Measurements from ENCODE around the gene ICAM5.
"Not testable (repeated sequence)": the region's sequence is repeated elsewhere in the genome, so short reads cannot be mapped to it uniquely, and the experiment has no call there.

Gene ICAM5

GRCh38 chr19:10268071-10268470, 21.7 kb upstream of the ICAM5 start:
- no peak overlapping the region for H3K4me3 ChIP-seq (ENCODE audit: low read length)
- DNase-seq (ENCODE audit: low read depth, low spot score), result no peak

- H3K4me3 ChIP-seq (ENCODE audit: low read length), result peak overlapping the region; percentile 48
These were observed 20.2 kb upstream of the ICAM5 start for GRCh38 chr19:10269333-10270179.

GRCh38 chr19:10270180-10270615, 19.6 kb upstream of the ICAM5 start:
- peak overlapping the region; percentile 48 for H3K4me3 ChIP-seq (ENCODE audit: low read length)
- DNase-seq (ENCODE audit: low read depth, low spot score), result no peak

More at GRCh38 chr19:10269333-10270179, 20.2 kb upstream of the ICAM5 start:
- DNase-seq (ENCODE audit: low read depth, low spot score), result peak; percentile 62

- H3K4me3 ChIP-seq (ENCODE audit: low read length), result peak within 1 kb of the TSS; percentile 48
- peak; percentile 50 for DNase-seq (ENCODE audit: low read depth, low spot score)
These were observed 18.9 kb upstream of the ICAM5 start, which contains the start of gene ICAM1 for GRCh38 chr19:10270616-10271394. TSS of gene ICAM1 (plus strand) at chr19:10271120. CDS start at chr19:10271160, 40 bp downstream.

GRCh38 chr19:10271543-10272086, 18.1 kb upstream of the ICAM5 start:
- no peak overlapping the region for H3K4me3 ChIP-seq (ENCODE audit: low read length)
- no peak for DNase-seq (ENCODE audit: low read depth, low spot score)

GRCh38 chr19:10274589-10274988, 15.2 kb upstream of the ICAM5 start:
- no peak for DNase-seq (ENCODE audit: low read depth, low spot score)
- no peak overlapping the region for H3K4me3 ChIP-seq (ENCODE audit: low read length)

GRCh38 chr19:10277795-10278589, 11.8 kb upstream of the ICAM5 start:
- DNase-seq (ENCODE audit: low read depth, low spot score), result no peak

GRCh38 chr19:10278935-10279334, 10.8 kb upstream of the ICAM5 start:
- H3K4me3 ChIP-seq (ENCODE audit: low read length), result no peak overlapping the region
- no peak for DNase-seq (ENCODE audit: low read depth, low spot score)

More at GRCh38 chr19:10277795-10278589, 11.8 kb upstream of the ICAM5 start:
- no peak overlapping the region for H3K4me3 ChIP-seq (ENCODE audit: low read length)

- no peak overlapping the region for H3K4me3 ChIP-seq (ENCODE audit: low read length)
- no peak for DNase-seq (ENCODE audit: low read depth, low spot score)
These were observed 9.9 kb upstream of the ICAM5 start for GRCh38 chr19:10279737-10280442.

- not testable (repeated sequence) for DNase-seq (ENCODE audit: low read depth, low spot score); H3K4me3 ChIP-seq (ENCODE audit: low read length)
These were observed 7.7 kb upstream of the ICAM5 start for GRCh38 chr19:10282043-10282442.

GRCh38 chr19:10283301-10284064, 6.3 kb upstream of the ICAM5 start:
- no peak overlapping the region for H3K4me3 ChIP-seq (ENCODE audit: low read length)

GRCh38 chr19:10284065-10284959, 5.4 kb upstream of the ICAM5 start:
- H3K4me3 ChIP-seq (ENCODE audit: low read length), result no peak overlapping the region
- no peak for DNase-seq (ENCODE audit: low read depth, low spot score)

More at GRCh38 chr19:10283301-10284064, 6.3 kb upstream of the ICAM5 start:
- no peak for DNase-seq (ENCODE audit: low read depth, low spot score)

GRCh38 chr19:10284960-10285278, 4.8 kb upstream of the ICAM5 start:
- no peak overlapping the region for H3K4me3 ChIP-seq (ENCODE audit: low read length)
- no peak for DNase-seq (ENCODE audit: low read depth, low spot score)

GRCh38 chr19:10285393-10285792, 4.4 kb upstream of the ICAM5 start:
- no peak overlapping the region for H3K4me3 ChIP-seq (ENCODE audit: low read length)
- DNase-seq (ENCODE audit: low read depth, low spot score), result no peak

GRCh38 chr19:10286803-10287737, 2.7 kb upstream of the ICAM5 start, which contains the start of gene ICAM4:
TSS of gene ICAM4 (plus strand) at chr19:10286955. CDS start at chr19:10287013, 58 bp downstream.
- peak; percentile 52 for DNase-seq (ENCODE audit: low read depth, low spot score)
- H3K4me3 ChIP-seq (ENCODE audit: low read length), result peak within 1 kb of the TSS; percentile 66
